K562 (cell line): Measurements from ENCODE around the gene GH2. TPM values are rescaled to one million over a fixed set of nuclear protein-coding genes. Genes with fewer than 3 reads are reported as not detected.
"Not testable (repeated sequence)": the region's sequence is repeated elsewhere in the genome, so short reads cannot be mapped to it uniquely, and the experiment has no call there.

Experiments
- ATAC-seq: fragments of 200-7000 bp; cut with Tn5 transposase; 3 replicates; pipeline ENCODE4 v1.9.1; 2020; ENCODE audit warnings: moderate library complexity
- BruUV-seq: library from RNA; stranded (reverse); fragments of 400-500 nt; replicated peaks from 2 replicates; lab custom pipeline; 2021; lab: Mats Ljungman, UMichigan
- CTCF ChIA-PET: fragments of 300-600 bp; formaldehyde crosslinking; extraction: SDS; loops from one replicate; lab custom pipeline; 2021; ENCODE audit warnings: low intra/inter-chr PET ratio; lab: Yijun Ruan, JAX
- POLR2A ChIA-PET: fragments of 300-600, 350-650 bp; sonication (Branson Sonifier 250); formaldehyde crosslinking; extraction: SDS; loops from one replicate; lab custom pipeline; 2021; ENCODE audit warnings: antibody characterized with exemption, inconsistent platforms; lab: Yijun Ruan, JAX
- DNase-seq, 4 experiments: peaks; one replicate each; pipeline versions ENCODE4 v3.0.0 to v3.0.0-alpha.2; 2011 to 2018; ENCODE audit warnings: low spot score in 3 of 4, mixed read lengths in 3 of 4; ENCODE audit errors: extremely low read depth in 1 of 4
- FAIRE-seq: peaks from 2 replicates; lab custom pipeline; 2011; peaks lifted over from hg19 to GRCh38; lab: Jason Lieb, UNC
- H2AFZ ChIP-seq: 2 replicates; pipeline ENCODE4 v1.6.0; 2011; ENCODE audit warnings: low read depth, low read length, control low read depth, inconsistent platforms
- H3K27ac ChIP-seq: fragments of 200-600 bp; 3 replicates; pipeline ENCODE4 v1.8.0; 2011; ENCODE audit warnings: low read depth, mild to moderate bottlenecking, control low read depth, inconsistent platforms, low read length, moderate library complexity, mixed read lengths; ENCODE audit errors: extremely low read depth
- H3K27me3 ChIP-seq, 2 experiments: fragments of 300-600 bp in 1 of 2; 2 replicates in 1 of 2; 3 replicates in 1 of 2; pipeline versions ENCODE4 v1.6.0 to v1.8.0; 2011; ENCODE audit warnings: inconsistent platforms in 2 of 2, low read length in 2 of 2, mild to moderate bottlenecking in 1 of 2, mixed read lengths in 1 of 2, moderate library complexity in 1 of 2; ENCODE audit not compliant: control insufficient read depth in 2 of 2, insufficient read depth in 2 of 2
- H3K36me3 ChIP-seq: fragments of 300-600 bp; 3 replicates; pipeline ENCODE4 v1.8.0; 2011; ENCODE audit warnings: mild to moderate bottlenecking, low read length, inconsistent platforms; ENCODE audit not compliant: control insufficient read depth, insufficient read depth
- H3K4me1 ChIP-seq, 2 experiments: fragments of 200-600 bp in 1 of 2; replicated peaks in 1 of 2; 2 replicates in 1 of 2; 3 replicates in 1 of 2; pipeline versions ENCODE4 v1.5.1 to v1.8.0; 2011; ENCODE audit warnings: inconsistent platforms in 2 of 2, low read length in 2 of 2, mild to moderate bottlenecking in 1 of 2, mixed read lengths in 1 of 2, moderate library complexity in 1 of 2; ENCODE audit not compliant: control insufficient read depth in 2 of 2, insufficient read depth in 2 of 2
- H3K4me2 ChIP-seq: 2 replicates; pipeline ENCODE4 v1.6.1; 2011; ENCODE audit warnings: low read length, control low read depth, inconsistent platforms, mixed read lengths; ENCODE audit not compliant: insufficient read depth
- H3K4me3 ChIP-seq: fragments of 200-600 bp; sonication (generic), shearing (Covaris generic); 2 replicates; pipeline ENCODE4 v1.5.1; 2016; ENCODE audit warnings: control low read depth, inconsistent platforms
- H3K79me2 ChIP-seq: fragments of 200-600 bp; 3 replicates; pipeline ENCODE4 v1.8.0; 2011; ENCODE audit warnings: low read length, inconsistent platforms; ENCODE audit not compliant: control insufficient read depth, insufficient read depth
- H3K9ac ChIP-seq, 2 experiments: 2 replicates each; pipeline versions ENCODE4 v1.6.0 to v1.6.1; 2011; ENCODE audit warnings: low read depth in 2 of 2, low read length in 2 of 2, control low read depth in 1 of 2, inconsistent platforms in 1 of 2, mild to moderate bottlenecking in 1 of 2, mixed read lengths in 1 of 2; ENCODE audit not compliant: insufficient read depth in 1 of 2
- H3K9me1 ChIP-seq: one replicate; pipeline ENCODE4 v1.6.0; 2011; ENCODE audit warnings: inconsistent platforms, mild to moderate bottlenecking, low read length, moderate library complexity; ENCODE audit not compliant: control insufficient read depth, insufficient read depth
- H3K9me3 ChIP-seq: replicated peaks from 2 replicates; pipeline ENCODE4 v1.5.1; 2011; ENCODE audit warnings: low read depth, low read length, inconsistent platforms; ENCODE audit not compliant: control insufficient read depth, insufficient read depth
- H4K20me1 ChIP-seq: replicated peaks from 2 replicates; pipeline ENCODE4 v1.6.1; 2011; ENCODE audit warnings: low read length, inconsistent platforms, mixed read lengths; ENCODE audit not compliant: control insufficient read depth, insufficient read depth
- ARID2 ChIP-seq: fragments of 450-650 bp; IDR thresholded peaks from 2 replicates; pipeline ENCODE4 v1.6.1; 2017; ENCODE audit warnings: antibody characterized with exemption, mild to moderate bottlenecking
- CC2D1A ChIP-seq: fragments of 450-650 bp; IDR thresholded peaks from 2 replicates; pipeline ENCODE4 v1.6.1; 2017; ENCODE audit warnings: mild to moderate bottlenecking
- WGBS: fragments of 100-300 bp; shearing (Covaris generic); methylation state at CpG from one replicate; pipeline ENCODE4 v1.1.6; 2016; ENCODE audit warnings: low coverage, mixed read lengths; ENCODE audit not compliant: insufficient coverage; ENCODE audit errors: missing lambda C conversion rate; 5-methylcytosine and 5-hydroxymethylcytosine counted together
- in situ Hi-C: fragments of 300-500 bp; cut with MboI; formaldehyde crosslinking; loops from 4 replicates; pipeline ENCODE4 v1.15.0; 2018; ENCODE audit warnings: inconsistent platforms, mixed read lengths
- intact Hi-C: fragments of 100-400 bp; cut with micrococcal nuclease; formaldehyde crosslinking; loops from 2 replicates; pipeline ENCODE4 v1.14.2; 2022
- polyA plus RNA-seq, 8 experiments: library from polyadenylated mRNA; depleted of rRNA in 4 of 8; stranded (reverse) in 5 of 8; unstranded in 3 of 8; fragments of >200 nt; fragmentation: Nextera tagmentation in 2 of 8; fragmentation: Illumina TruSeq in 1 of 8; extraction: Ambion mirVana in 2 of 8; extraction: Trizol in 1 of 8; gene quantifications; 2 replicates each; pipeline versions ENCODE4 v1.2.1 to v1.2.3, GENCODE V29; 2011 to 2014; ENCODE audit warnings: inconsistent platforms in 1 of 8, missing spikeins in 1 of 8
- total RNA-seq, 7 experiments: library from RNA; depleted of rRNA in 6 of 7; stranded (reverse); fragments of >200 nt in 6 of 7; fragmentation: Illumina TruSeq in 2 of 7; extraction: Trizol in 2 of 7; gene quantifications; 2 replicates each; pipeline versions ENCODE4 v1.2.1 to v1.2.3, GENCODE V29; 2011 to 2021; ENCODE audit warnings: low replicate concordance in 1 of 7
- TF ChIP-seq, protein P1 (sequence below), 2 experiments: fragments of 450-650 bp; formaldehyde crosslinking in 1 of 2; IDR thresholded peaks; 2 replicates each; pipeline versions ENCODE4 v1.4.0 to v1.6.1; 2014 to 2020; ENCODE audit warnings: mild to moderate bottlenecking in 2 of 2, borderline replicate concordance in 1 of 2, low read depth in 1 of 2
- TF ChIP-seq, protein P2 (sequence below), 3 experiments: IDR thresholded peaks in 2 of 3; conservative IDR thresholded peaks in 1 of 3; 2 replicates each; pipeline ENCODE4 v1.5.1; 2011 to 2012; ENCODE audit warnings: low read length in 3 of 3, mild to moderate bottlenecking in 3 of 3, control low read depth in 2 of 3, improper control_type of control experiment in 1 of 3, inconsistent platforms in 1 of 3, low read depth in 1 of 3, mixed read lengths in 1 of 3, moderate library complexity in 1 of 3; ENCODE audit not compliant: insufficient read depth in 2 of 3

Gene GH2
- total and polyA plus RNA-seq, 9 of the 15 experiments (the other 6 are each of a cell fraction or from before 2014, with no cell fraction given) = not detected

DNA sequence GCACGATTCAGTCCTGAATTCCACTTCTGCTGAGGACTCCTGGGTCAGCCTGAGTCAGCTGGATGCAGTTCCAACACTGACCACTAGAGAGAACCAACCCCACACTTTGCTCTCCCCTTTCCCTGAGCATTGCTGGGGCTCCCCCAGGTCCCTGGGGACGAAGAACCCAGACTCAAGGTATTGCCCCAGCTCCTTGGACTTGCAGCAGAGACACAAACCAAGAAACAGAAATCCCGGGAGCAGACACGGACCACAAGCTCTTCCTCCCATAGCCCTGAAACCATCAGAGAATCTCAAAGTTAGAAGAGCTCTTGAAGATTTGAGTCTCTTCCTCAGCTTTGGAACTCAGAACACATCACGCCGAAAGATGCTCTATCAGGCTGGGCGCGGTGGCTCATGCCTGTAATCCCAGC is 37.6 kb upstream of the GH2 start (continued):
- TF ChIP-seq, protein P1, sequence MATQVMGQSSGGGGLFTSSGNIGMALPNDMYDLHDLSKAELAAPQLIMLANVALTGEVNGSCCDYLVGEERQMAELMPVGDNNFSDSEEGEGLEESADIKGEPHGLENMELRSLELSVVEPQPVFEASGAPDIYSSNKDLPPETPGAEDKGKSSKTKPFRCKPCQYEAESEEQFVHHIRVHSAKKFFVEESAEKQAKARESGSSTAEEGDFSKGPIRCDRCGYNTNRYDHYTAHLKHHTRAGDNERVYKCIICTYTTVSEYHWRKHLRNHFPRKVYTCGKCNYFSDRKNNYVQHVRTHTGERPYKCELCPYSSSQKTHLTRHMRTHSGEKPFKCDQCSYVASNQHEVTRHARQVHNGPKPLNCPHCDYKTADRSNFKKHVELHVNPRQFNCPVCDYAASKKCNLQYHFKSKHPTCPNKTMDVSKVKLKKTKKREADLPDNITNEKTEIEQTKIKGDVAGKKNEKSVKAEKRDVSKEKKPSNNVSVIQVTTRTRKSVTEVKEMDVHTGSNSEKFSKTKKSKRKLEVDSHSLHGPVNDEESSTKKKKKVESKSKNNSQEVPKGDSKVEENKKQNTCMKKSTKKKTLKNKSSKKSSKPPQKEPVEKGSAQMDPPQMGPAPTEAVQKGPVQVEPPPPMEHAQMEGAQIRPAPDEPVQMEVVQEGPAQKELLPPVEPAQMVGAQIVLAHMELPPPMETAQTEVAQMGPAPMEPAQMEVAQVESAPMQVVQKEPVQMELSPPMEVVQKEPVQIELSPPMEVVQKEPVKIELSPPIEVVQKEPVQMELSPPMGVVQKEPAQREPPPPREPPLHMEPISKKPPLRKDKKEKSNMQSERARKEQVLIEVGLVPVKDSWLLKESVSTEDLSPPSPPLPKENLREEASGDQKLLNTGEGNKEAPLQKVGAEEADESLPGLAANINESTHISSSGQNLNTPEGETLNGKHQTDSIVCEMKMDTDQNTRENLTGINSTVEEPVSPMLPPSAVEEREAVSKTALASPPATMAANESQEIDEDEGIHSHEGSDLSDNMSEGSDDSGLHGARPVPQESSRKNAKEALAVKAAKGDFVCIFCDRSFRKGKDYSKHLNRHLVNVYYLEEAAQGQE (IDR thresholded peaks at IDR 0.05; ENCODE audit: borderline replicate concordance) = peak; percentile 86
- TF ChIP-seq, protein P1 (CRISPR knock-in tag; IDR thresholded peaks at IDR 0.05; ENCODE audit: low read depth) = no peak
- TF ChIP-seq CC2D1A (peak; percentile 79), ARID2 (peak; percentile 77)
- TF ChIP-seq, protein P2, sequence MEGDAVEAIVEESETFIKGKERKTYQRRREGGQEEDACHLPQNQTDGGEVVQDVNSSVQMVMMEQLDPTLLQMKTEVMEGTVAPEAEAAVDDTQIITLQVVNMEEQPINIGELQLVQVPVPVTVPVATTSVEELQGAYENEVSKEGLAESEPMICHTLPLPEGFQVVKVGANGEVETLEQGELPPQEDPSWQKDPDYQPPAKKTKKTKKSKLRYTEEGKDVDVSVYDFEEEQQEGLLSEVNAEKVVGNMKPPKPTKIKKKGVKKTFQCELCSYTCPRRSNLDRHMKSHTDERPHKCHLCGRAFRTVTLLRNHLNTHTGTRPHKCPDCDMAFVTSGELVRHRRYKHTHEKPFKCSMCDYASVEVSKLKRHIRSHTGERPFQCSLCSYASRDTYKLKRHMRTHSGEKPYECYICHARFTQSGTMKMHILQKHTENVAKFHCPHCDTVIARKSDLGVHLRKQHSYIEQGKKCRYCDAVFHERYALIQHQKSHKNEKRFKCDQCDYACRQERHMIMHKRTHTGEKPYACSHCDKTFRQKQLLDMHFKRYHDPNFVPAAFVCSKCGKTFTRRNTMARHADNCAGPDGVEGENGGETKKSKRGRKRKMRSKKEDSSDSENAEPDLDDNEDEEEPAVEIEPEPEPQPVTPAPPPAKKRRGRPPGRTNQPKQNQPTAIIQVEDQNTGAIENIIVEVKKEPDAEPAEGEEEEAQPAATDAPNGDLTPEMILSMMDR (IDR thresholded peaks at IDR 0.05 in 2 of 3, conservative IDR thresholded peaks at IDR 0.05 in 1 of 3; ENCODE audit: insufficient read depth in 2 of 3, low read depth in 1 of 3, low read length in 3 of 3) = peak; percentile 88 to 92 (median 91)

DNA sequence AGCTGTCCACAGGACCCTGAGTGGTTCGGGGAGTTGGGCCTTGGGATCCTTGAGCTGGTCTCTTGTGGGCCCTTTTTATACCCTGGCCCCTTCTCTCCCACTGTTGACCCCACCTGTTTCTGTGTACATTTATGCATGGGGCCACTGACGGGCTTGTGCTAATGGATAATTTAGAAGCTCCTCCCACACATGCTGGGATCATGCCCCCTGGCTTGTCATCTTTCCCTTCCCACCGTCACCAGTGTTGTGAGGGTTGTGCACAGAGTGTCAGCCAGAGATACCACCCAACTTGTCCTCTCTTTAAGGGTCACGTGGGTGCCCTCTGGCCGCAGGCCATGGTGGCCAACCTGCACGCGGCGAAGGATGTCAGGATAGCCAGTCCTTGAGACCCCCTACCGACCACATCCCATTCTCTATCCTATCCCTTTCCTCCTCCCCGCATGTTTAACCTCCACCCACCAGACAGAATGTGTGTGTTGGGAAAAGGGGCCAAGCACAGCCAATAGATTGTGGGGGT is 37.1 kb upstream of the GH2 start, which contains the start of gene GH1:
TSS of gene GH1 (minus strand) at position 51 of the 517 bp plus-strand sequence. CDS start 63 bp downstream, outside the sequence.
- not testable (repeated sequence) for H3K79me2 ChIP-seq, H3K9me3 ChIP-seq, H3K4me3 ChIP-seq, ATAC-seq, H3K36me3 ChIP-seq, BruUV-seq, H3K9me1 ChIP-seq, H3K4me2 ChIP-seq, FAIRE-seq, H3K27ac ChIP-seq, H4K20me1 ChIP-seq, H3K4me1 ChIP-seq
- ChIA-PET POLR2A (interaction anchor here (0.6 to 1.6 kb wide), 6 partner anchors 11 to 384 kb away, joined by 3 to 6 read pairs (median 4); no protein-coding TSS in a partner anchor), CTCF (interaction anchor here (0.6 to 2.0 kb wide), 5 partner anchors 71 to 500 kb away, joined by 3 to 10 read pairs (median 4); no protein-coding TSS in a partner anchor)
- 20% methylated on average over 10 of the region's 10 CpGs for WGBS
- Histone ChIP-seq H2AFZ (peak within 1 kb of the TSS; percentile 63; the same call in 1 of the 2 replicates), H3K27me3 (peaks cover 3 to 29% of the 10 kb centered on the region in 2 experiments; a peak in 4 of 5 replicates), H3K9ac (0 out of 4 replicates have a peak within 1 kb of the TSS, but pooled peaks of 1 of the 2 experiments have one; percentile 26)
- in situ Hi-C loops = loop anchor here (10.0 kb wide), 2 partner anchors 106 to 366 kb away; partner anchors contain the start of gene ICAM2
- DNase-seq = peak in 1 of 4 experiments; percentile 5
- intact Hi-C loops = loop anchor here (1.0 to 10.0 kb wide), 6 partner anchors 28 to 366 kb away; partner anchors contain the start of gene ERN1
